ENCODE measurements around the gene KRT82.
A peak's percentile ranks its signal among the peaks of the same experiment; 100 is the strongest.

KRT82 gene

GRCh38 chr12:52366738-52367485, 39.2 kb downstream of the KRT82 start, which contains the start of gene KRT85:
Gene KRT85, minus strand, starts transcription at chr12:52367481. Its CDS starts 76 bp downstream, at chr12:52367405.
- DNase-seq: no peak
- no peak within 1 kb of the TSS for H3K27ac Mint-ChIP-seq
- no peaks in the 10 kb centered on the region for H3K4me1 Mint-ChIP-seq
- no peak for ATAC-seq
- H3K27me3 Mint-ChIP-seq: no peaks in the 10 kb centered on the region
- no peaks in the 10 kb centered on the region for H3K9me3 Mint-ChIP-seq
- H3K4me3 Mint-ChIP-seq: no peak within 1 kb of the TSS

GRCh38 chr12:52364901-52365489, 41.1 kb downstream of the KRT82 start:
- ATAC-seq (no peak), DNase-seq (no peak)
- Mint-ChIP-seq H3K4me3 (no peak overlapping the region), H3K27ac (no peak overlapping the region), H3K9me3 (no peaks in the 10 kb centered on the region), H3K4me1 (no peaks in the 10 kb centered on the region), H3K27me3 (no peaks in the 10 kb centered on the region)

- Mint-ChIP-seq H3K27me3 (no peaks in the 10 kb centered on the region), H3K27ac (no peak overlapping the region)
- ATAC-seq: no peak
These were observed 42.1 kb downstream of the KRT82 start for GRCh38 chr12:52364061-52364460.

DNA sequence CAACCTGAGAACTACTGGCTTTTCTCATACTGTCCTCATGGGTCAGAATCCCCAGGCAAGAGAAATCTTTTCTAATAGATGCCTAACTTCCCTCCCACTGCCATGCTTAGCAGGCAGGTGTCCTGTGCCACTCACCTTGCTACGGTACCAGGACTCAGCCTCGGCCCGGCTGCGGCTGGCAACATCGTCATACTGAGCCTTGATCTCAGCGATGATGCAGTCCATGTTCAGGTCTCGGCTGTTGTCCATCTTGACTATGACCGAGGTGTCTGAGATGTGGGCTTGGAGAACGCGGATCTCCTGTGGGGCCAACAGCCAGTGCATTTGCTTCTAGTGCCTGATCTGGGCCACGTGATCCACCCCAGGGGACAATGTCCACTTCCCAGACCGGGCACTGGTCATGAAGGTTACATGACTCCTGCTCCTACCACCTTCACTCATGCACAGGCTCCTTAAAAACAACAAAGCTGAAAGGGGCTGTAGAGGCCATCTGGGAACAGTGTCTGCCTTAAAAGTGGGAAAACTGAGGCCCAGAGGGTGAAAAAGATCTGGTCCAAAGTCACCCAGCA, 42.9 kb downstream of the KRT82 start:
- ATAC-seq (no peak), DNase-seq (no peak)
- no peaks in the 10 kb centered on the region for H3K27me3 Mint-ChIP-seq
- H3K4me3 Mint-ChIP-seq: no peak overlapping the region
- no peaks in the 10 kb centered on the region for H3K9me3 Mint-ChIP-seq
- H3K4me1 Mint-ChIP-seq: peaks cover 17% of the 10 kb centered on the region
- H3K27ac Mint-ChIP-seq: no peak overlapping the region

More at GRCh38 chr12:52364061-52364460, 42.1 kb downstream of the KRT82 start:
- H3K4me1 Mint-ChIP-seq: peaks cover 9% of the 10 kb centered on the region
- no peaks in the 10 kb centered on the region for H3K9me3 Mint-ChIP-seq
- DNase-seq: no peak
- H3K4me3 Mint-ChIP-seq: no peak overlapping the region

DNA sequence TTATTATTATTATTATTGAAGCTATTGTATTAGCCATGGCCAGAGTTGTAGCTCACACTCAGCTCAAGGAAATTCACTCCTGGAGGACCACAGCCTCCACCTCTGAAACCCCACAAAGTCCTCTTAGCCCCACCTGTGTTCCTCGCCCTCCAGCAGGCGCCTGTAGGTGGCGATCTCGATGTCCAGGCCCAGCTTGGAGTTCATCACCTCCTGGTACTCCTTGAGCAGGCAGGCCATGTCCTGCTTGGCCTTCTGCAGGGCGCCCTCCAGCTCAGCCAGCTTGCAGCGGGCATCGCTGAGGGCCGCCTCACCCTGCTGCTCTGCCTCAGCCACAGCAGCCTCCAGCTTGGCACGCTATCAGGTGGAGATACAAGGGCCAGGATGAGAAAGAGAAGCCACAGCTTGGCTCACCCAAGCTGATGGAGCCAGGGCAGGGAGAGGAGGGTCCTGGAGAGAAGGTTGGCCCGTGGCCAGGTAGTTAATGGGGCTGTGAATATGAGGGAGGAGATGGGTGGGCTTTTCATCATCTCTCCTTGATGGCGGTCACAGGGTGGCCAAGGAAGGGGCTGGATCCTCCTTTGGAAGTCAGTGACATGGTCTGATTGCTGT, 43.9 kb downstream of the KRT82 start:
- no peak overlapping the region for H3K4me3 Mint-ChIP-seq
- DNase-seq: no peak

DNA sequence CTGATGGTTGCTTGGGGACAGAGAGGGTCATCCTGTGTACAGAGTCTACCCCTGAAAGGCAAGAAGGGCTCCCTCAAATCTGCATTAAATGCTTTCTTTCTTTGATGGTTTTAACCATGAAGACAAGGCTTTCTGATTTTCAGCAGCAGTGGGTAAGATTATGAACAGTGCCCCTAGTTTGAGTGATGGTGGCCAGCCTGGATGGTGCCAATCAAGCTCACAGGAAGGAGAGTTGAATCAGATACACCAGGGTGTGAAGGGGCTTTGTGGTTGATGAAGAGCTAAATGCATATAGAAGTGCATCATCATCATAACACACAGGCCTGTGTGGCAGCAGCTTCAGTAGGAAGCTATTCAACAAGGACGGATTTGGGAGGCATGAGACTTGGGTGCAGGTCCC, 44.6 kb downstream of the KRT82 start:
- peaks cover 26% of the 10 kb centered on the region for H3K4me1 Mint-ChIP-seq
- H3K9me3 Mint-ChIP-seq: no peaks in the 10 kb centered on the region
- ATAC-seq (no peak), DNase-seq (no peak)
- no peak overlapping the region for H3K27ac Mint-ChIP-seq
- no peaks in the 10 kb centered on the region for H3K27me3 Mint-ChIP-seq
- no peak overlapping the region for H3K4me3 Mint-ChIP-seq

More for the DNA sequence above, 43.9 kb downstream of the KRT82 start:
- H3K4me1 Mint-ChIP-seq: peaks cover 26% of the 10 kb centered on the region
- no peaks in the 10 kb centered on the region for H3K27me3 Mint-ChIP-seq
- H3K9me3 Mint-ChIP-seq: no peaks in the 10 kb centered on the region
- ATAC-seq: no peak
- H3K27ac Mint-ChIP-seq: no peak overlapping the region

DNA sequence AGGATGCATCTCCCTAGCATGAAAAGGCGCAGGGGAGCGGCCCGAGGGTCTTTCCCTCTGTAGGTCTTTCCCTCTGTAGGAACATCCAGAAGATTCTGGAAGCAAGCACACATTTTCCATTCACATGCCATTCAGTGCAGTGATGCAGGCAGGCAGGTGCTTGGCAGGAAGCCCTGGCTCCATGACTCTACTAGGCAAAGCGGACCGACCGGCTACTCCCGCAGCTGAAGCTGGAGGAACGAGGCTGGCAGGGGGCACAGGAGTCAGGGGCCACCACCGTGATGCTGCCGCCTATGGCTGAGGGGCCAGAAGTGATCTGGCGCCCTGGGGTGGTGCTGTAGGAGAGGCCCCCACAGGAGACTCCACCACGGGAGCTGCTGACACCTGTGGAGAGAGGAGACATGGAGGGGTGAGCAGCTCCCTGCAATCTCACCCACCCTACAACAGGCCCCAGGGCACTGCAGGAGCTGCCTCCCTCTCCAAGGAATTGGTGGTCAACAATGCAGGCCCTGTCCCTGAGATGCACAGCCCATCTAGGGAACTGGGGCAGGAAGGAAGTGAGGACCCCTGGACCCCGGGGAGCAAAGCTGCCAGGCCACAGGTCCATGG, 45.4 kb downstream of the KRT82 start:
- no peaks in the 10 kb centered on the region for H3K27me3 Mint-ChIP-seq
- H3K27ac Mint-ChIP-seq: no peak overlapping the region
- DNase-seq (no peak), ATAC-seq (no peak)
- no peaks in the 10 kb centered on the region for H3K9me3 Mint-ChIP-seq
- H3K4me3 Mint-ChIP-seq: no peak overlapping the region
- H3K4me1 Mint-ChIP-seq: peaks cover 26% of the 10 kb centered on the region

- Mint-ChIP-seq H3K27ac (no peak overlapping the region), H3K4me3 (no peak overlapping the region), H3K27me3 (no peaks in the 10 kb centered on the region), H3K4me1 (peaks cover 26% of the 10 kb centered on the region), H3K9me3 (no peaks in the 10 kb centered on the region)
- no peak for DNase-seq
- ATAC-seq: no peak
These were observed 46.0 kb downstream of the KRT82 start for GRCh38 chr12:52360106-52360662.

GRCh38 chr12:52359621-52360061, 46.5 kb downstream of the KRT82 start:
- Mint-ChIP-seq H3K9me3 (no peaks in the 10 kb centered on the region), H3K4me1 (peaks cover 26% of the 10 kb centered on the region), H3K4me3 (no peak overlapping the region), H3K27ac (peak overlapping the region; percentile 53 to 61), H3K27me3 (peaks cover 4% of the 10 kb centered on the region)
- ATAC-seq (no peak), DNase-seq (no peak)

GRCh38 chr12:52358575-52359350, 47.4 kb downstream of the KRT82 start:
- peak overlapping the region in 1 of 2 donors; percentile 42 for H3K27ac Mint-ChIP-seq
- no peak overlapping the region for H3K4me3 Mint-ChIP-seq
- H3K4me1 Mint-ChIP-seq: peaks cover 26% of the 10 kb centered on the region
- no peaks in the 10 kb centered on the region for H3K9me3 Mint-ChIP-seq
- DNase-seq (peak; percentile 36 to 38), ATAC-seq (peak; percentile 91)
- H3K27me3 Mint-ChIP-seq: peaks cover 13% of the 10 kb centered on the region

- Mint-ChIP-seq H3K4me3 (no peak overlapping the region), H3K4me1 (peaks cover 37% of the 10 kb centered on the region), H3K27me3 (peaks cover 27% of the 10 kb centered on the region), H3K9me3 (no peaks in the 10 kb centered on the region), H3K27ac (no peak overlapping the region)
- DNase-seq (peak in 1 of 2 donors; percentile 2), ATAC-seq (no peak)
These were observed 49.2 kb downstream of the KRT82 start for GRCh38 chr12:52356762-52357580.

DNA sequence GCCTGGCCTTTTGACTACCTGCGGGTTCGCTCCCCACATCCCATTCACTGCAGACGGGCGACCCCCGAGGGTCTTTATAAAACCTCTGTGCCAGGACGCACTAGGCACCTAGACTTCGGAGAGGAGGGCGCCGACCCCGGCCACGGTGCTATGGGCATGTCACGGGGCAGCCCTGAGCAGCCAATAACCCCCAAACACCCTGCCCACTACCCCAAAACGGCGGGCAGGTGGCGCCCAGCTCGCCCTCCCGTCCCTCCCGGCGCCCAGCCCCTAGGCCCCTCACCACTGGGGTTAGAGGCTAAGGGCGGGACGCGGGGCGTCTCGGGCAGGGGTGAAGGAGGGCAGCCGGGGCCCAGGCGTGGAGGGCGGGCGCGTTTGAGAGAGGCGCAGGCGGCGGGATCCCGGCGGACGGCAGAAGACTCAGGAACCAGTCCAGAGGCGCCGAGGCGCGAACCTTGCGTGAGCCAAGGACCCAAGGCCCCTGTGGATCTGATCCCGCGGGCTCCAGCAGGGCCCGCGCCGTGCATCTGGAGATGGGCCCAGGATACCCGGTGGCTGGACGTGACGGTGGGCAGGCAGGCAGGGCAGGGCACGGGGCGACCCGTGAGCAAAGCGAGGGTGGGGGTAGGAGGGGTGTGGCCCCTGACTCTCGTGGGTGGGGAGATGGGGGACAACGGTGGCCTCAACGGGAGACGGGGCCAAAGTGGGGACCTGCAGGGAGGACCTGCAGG, 49.9 kb downstream of the KRT82 start:
- H3K27ac Mint-ChIP-seq: no peak overlapping the region
- no peak overlapping the region for H3K4me3 Mint-ChIP-seq
- peaks cover 43% of the 10 kb centered on the region for H3K4me1 Mint-ChIP-seq
- DNase-seq (peak in 1 of 2 donors; percentile 8), ATAC-seq (peak; percentile 49)
- H3K27me3 Mint-ChIP-seq: peaks cover 27% of the 10 kb centered on the region
- no peaks in the 10 kb centered on the region for H3K9me3 Mint-ChIP-seq

DNA sequence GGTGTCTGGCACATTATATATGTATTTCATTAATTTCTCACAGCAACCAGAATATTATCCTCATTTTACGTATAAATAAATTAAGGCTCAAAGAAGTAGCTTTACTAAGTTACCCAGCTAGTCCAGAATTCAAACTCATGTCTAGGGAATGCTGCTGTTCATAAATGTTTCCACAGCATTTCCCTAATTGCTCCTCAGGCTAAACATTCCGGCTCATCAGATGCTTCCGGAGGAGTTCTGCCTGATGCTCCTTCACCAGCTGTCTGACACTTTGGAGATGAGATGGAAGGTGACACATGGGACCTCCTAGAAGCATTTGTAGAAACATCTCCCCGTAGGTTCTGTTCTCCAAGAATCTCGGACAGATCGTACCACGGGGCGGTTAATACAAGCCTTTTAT, 51.0 kb downstream of the KRT82 start:
- peaks cover 35% of the 10 kb centered on the region for H3K27me3 Mint-ChIP-seq
- H3K4me3 Mint-ChIP-seq: no peak overlapping the region
- H3K4me1 Mint-ChIP-seq: peaks cover 43% of the 10 kb centered on the region
- H3K9me3 Mint-ChIP-seq: no peaks in the 10 kb centered on the region
- DNase-seq (no peak), ATAC-seq (no peak)
- H3K27ac Mint-ChIP-seq: no peak overlapping the region

Data from stimulated activated naive CD8-positive, alpha-beta T cell treated with anti-CD3 and anti-CD28 coated beads, Interleukin-15, amount 100 ng/mL, for 72 hours (primary cell).